ENCODE measurements around the gene DUSP22. TPM values are rescaled to one million over a fixed set of nuclear protein-coding genes. Genes with fewer than 3 reads are reported as not detected.

The DUSP22 gene
- total RNA-seq, 1 donor from 2014 or later: 34.9 TPM

DNA sequence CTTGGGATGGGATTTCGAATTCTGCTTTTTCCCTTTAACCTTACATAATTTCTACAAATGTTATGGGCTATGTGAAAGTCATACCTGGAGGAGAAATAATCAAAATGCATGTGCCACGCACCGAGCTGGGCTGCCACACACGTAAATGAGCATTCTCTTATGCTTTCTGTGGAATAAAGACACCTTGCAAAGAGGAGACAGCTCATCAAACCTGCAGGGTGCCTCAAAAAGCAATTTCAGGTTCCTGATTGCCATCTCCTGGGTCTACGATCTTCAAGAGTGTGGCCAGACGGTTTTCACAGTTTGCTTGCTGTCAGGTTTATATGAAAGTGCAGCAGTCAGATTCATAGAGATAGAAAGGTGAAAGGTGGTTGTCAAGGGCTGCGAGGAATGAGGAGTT lies 36.6 kb downstream of the DUSP22 start:
- Histone ChIP-seq H3K4me3 (ENCODE audit: insufficient read depth, low read depth, low read length) (no peak overlapping the region), H3K36me3 (ENCODE audit: insufficient read depth, low read length) (no peaks in the 10 kb centered on the region), H3K4me1 (ENCODE audit: insufficient read depth, low read length) (peaks cover 15% of the 10 kb centered on the region), H2AFZ (ENCODE audit: low read depth, low read length) (no peak overlapping the region), H3K9me3 (ENCODE audit: insufficient read depth, low read depth, low read length) (no peaks in the 10 kb centered on the region), H3K27me3 (ENCODE audit: insufficient read depth, low read length) (no peaks in the 10 kb centered on the region), H3K4me2 (ENCODE audit: low read length) (no peak overlapping the region), H4K20me1 (ENCODE audit: insufficient read depth, low read length) (peaks cover 38% of the 10 kb centered on the region), H3K27ac (ENCODE audit: low read depth, low read length) (no peak overlapping the region), H3K9ac (ENCODE audit: low read length) (no peak overlapping the region), H3K79me2 (ENCODE audit: insufficient read depth, low read length) (peaks cover 4% of the 10 kb centered on the region)
- Mint-ChIP-seq H3K9me3 (ENCODE audit: unreplicated experiment) (peaks cover 3% of the 10 kb centered on the region), H3K4me1 (ENCODE audit: low read depth, unreplicated experiment) (peaks cover 3% of the 10 kb centered on the region), H3K4me3 (ENCODE audit: unreplicated experiment) (no peak overlapping the region), H3K27me3 (ENCODE audit: low read depth, unreplicated experiment) (no peaks in the 10 kb centered on the region), H3K36me3 (ENCODE audit: low read depth, unreplicated experiment) (peaks cover 4% of the 10 kb centered on the region), H3K27ac (ENCODE audit: unreplicated experiment) (no peak overlapping the region)
- TF ChIP-seq EZH2 (IDR thresholded peaks at IDR 0.05; ENCODE audit: insufficient read depth, low read length): no peak
- TF ChIP-seq, protein P1, sequence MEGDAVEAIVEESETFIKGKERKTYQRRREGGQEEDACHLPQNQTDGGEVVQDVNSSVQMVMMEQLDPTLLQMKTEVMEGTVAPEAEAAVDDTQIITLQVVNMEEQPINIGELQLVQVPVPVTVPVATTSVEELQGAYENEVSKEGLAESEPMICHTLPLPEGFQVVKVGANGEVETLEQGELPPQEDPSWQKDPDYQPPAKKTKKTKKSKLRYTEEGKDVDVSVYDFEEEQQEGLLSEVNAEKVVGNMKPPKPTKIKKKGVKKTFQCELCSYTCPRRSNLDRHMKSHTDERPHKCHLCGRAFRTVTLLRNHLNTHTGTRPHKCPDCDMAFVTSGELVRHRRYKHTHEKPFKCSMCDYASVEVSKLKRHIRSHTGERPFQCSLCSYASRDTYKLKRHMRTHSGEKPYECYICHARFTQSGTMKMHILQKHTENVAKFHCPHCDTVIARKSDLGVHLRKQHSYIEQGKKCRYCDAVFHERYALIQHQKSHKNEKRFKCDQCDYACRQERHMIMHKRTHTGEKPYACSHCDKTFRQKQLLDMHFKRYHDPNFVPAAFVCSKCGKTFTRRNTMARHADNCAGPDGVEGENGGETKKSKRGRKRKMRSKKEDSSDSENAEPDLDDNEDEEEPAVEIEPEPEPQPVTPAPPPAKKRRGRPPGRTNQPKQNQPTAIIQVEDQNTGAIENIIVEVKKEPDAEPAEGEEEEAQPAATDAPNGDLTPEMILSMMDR (IDR thresholded peaks at IDR 0.05; ENCODE audit: insufficient read depth, low read depth, low read length): no peak
- FAIRE-seq: no peak
- no peak for DNase-seq (ENCODE audit: low read depth)

DNA sequence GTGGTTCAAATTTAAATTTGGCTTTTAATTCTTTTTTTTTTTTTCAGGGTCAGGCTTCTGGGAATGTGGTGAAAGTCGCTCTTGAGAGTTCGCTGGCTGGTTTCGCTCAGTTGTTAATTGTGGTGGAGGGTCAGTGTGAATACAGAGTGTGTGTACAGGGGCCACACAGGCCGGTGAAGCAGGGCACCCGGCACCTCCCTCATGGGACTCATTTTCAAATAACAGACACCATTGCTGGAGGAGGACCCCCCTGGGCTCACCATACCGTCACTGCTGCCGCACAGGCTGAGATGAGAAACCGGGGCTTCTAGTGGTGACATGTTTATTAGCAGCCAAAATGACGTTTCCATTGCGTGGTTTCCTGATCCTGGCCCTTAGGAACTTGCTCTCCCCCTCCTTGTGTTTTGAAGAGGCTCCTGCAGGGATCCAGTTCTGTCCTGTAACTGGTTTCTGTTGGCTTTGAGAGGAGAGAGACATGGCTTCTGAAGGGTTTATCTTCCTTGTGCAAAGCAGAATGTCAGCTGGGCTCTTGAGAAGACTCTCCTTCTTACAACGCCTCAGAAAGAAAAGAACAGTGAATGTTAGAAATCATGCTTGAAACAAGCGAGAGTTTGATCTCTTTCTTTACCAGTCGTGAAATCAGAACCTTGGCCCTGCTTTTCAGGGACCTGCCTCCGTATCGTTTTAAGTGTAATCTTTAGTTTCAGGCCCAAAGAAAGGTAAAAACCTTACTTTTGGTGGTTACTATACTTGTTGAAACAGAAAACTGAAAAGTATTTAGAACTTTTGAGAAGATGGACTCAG lies 37.8 kb downstream of the DUSP22 start:
- no peak overlapping the region for H3K27ac Mint-ChIP-seq (ENCODE audit: unreplicated experiment)
- peaks cover 4% of the 10 kb centered on the region for H3K36me3 Mint-ChIP-seq (ENCODE audit: low read depth, unreplicated experiment)
- no peaks in the 10 kb centered on the region for H3K27me3 ChIP-seq (ENCODE audit: insufficient read depth, low read length)
- H3K9me3 Mint-ChIP-seq (ENCODE audit: unreplicated experiment): peaks cover 3% of the 10 kb centered on the region
- no peak overlapping the region for H3K4me3 Mint-ChIP-seq (ENCODE audit: unreplicated experiment)
- no peaks in the 10 kb centered on the region for H3K36me3 ChIP-seq (ENCODE audit: insufficient read depth, low read length)
- H3K27me3 Mint-ChIP-seq (ENCODE audit: low read depth, unreplicated experiment): no peaks in the 10 kb centered on the region
- no peak overlapping the region for H3K27ac ChIP-seq (ENCODE audit: low read depth, low read length)
- H3K4me1 Mint-ChIP-seq (ENCODE audit: low read depth, unreplicated experiment): peaks cover 3% of the 10 kb centered on the region
- TF ChIP-seq, protein P1 (IDR thresholded peaks at IDR 0.05; ENCODE audit: insufficient read depth, low read depth, low read length): no peak
- TF ChIP-seq EZH2 (IDR thresholded peaks at IDR 0.05; ENCODE audit: insufficient read depth, low read length): no peak
- peaks cover 4% of the 10 kb centered on the region for H3K79me2 ChIP-seq (ENCODE audit: insufficient read depth, low read length)
- no peaks in the 10 kb centered on the region for H3K9me3 ChIP-seq (ENCODE audit: insufficient read depth, low read depth, low read length)
- H3K4me3 ChIP-seq (ENCODE audit: insufficient read depth, low read depth, low read length): no peak overlapping the region
- no peak overlapping the region for H3K9ac ChIP-seq (ENCODE audit: low read length)
- peaks cover 15% of the 10 kb centered on the region for H3K4me1 ChIP-seq (ENCODE audit: insufficient read depth, low read length)
- no peak for DNase-seq (ENCODE audit: low read depth)
- no peak overlapping the region for H3K4me2 ChIP-seq (ENCODE audit: low read length)
- no peak for FAIRE-seq
- peaks cover 34% of the 10 kb centered on the region for H4K20me1 ChIP-seq (ENCODE audit: insufficient read depth, low read length)
- no peak overlapping the region for H2AFZ ChIP-seq (ENCODE audit: low read depth, low read length)

DNA sequence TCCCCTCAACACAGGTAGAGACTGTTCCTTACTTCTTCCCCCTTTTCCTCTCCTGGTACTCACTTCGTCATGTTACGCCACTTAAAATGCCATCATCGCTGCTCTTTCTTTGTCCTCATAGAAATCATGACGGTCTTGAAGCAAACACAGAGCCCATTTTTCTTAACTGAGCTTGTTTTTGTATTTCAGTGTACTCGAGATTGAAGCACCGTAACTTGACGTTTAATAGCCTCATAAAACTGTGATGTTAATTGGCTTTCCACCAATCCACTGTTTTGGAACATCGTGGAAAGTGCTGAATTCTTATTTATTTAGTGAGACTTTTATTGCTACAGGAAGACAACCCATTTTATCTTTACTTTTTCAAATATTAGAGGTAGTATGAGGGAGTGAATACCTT lies 38.7 kb downstream of the DUSP22 start:
- H3K27ac ChIP-seq (ENCODE audit: low read depth, low read length): no peak overlapping the region
- Mint-ChIP-seq H3K27me3 (ENCODE audit: low read depth, unreplicated experiment) (no peaks in the 10 kb centered on the region), H3K27ac (ENCODE audit: unreplicated experiment) (no peak overlapping the region), H3K9me3 (ENCODE audit: unreplicated experiment) (peaks cover 3% of the 10 kb centered on the region), H3K36me3 (ENCODE audit: low read depth, unreplicated experiment) (peaks cover 4% of the 10 kb centered on the region), H3K4me3 (ENCODE audit: unreplicated experiment) (no peak overlapping the region), H3K4me1 (ENCODE audit: low read depth, unreplicated experiment) (peaks cover 3% of the 10 kb centered on the region)
- H3K36me3 ChIP-seq (ENCODE audit: insufficient read depth, low read length): no peaks in the 10 kb centered on the region
- H3K79me2 ChIP-seq (ENCODE audit: insufficient read depth, low read length): peaks cover 4% of the 10 kb centered on the region
- no peak overlapping the region for H3K9ac ChIP-seq (ENCODE audit: low read length)
- H3K4me2 ChIP-seq (ENCODE audit: low read length): no peak overlapping the region
- H2AFZ ChIP-seq (ENCODE audit: low read depth, low read length): no peak overlapping the region
- no peak for FAIRE-seq
- no peaks in the 10 kb centered on the region for H3K9me3 ChIP-seq (ENCODE audit: insufficient read depth, low read depth, low read length)
- peaks cover 34% of the 10 kb centered on the region for H4K20me1 ChIP-seq (ENCODE audit: insufficient read depth, low read length)
- no peak for DNase-seq (ENCODE audit: low read depth)
- H3K27me3 ChIP-seq (ENCODE audit: insufficient read depth, low read length): no peaks in the 10 kb centered on the region
- no peak overlapping the region for H3K4me3 ChIP-seq (ENCODE audit: insufficient read depth, low read depth, low read length)
- peaks cover 15% of the 10 kb centered on the region for H3K4me1 ChIP-seq (ENCODE audit: insufficient read depth, low read length)
- TF ChIP-seq, protein P1 (IDR thresholded peaks at IDR 0.05; ENCODE audit: insufficient read depth, low read depth, low read length): no peak
- TF ChIP-seq EZH2 (IDR thresholded peaks at IDR 0.05; ENCODE audit: insufficient read depth, low read length): no peak
